HUES48 (cell line): ENCODE measurements around the gene SLC47A2.

ENCODE experiments used
- H3K27ac ChIP-seq: one replicate; pipeline ENCODE4 v1.7.0; 2013; ENCODE audit warnings: low read depth, low read length, inconsistent platforms
- H3K27me3 ChIP-seq: 2 replicates; pipeline ENCODE4 v1.6.1; 2013; ENCODE audit warnings: mild to moderate bottlenecking, low read length; ENCODE audit not compliant: control insufficient read depth, insufficient read depth
- H3K36me3 ChIP-seq: 2 replicates; pipeline ENCODE4 v1.6.1; 2013; ENCODE audit warnings: low read length; ENCODE audit not compliant: control insufficient read depth, insufficient read depth
- H3K4me1 ChIP-seq: 2 replicates; pipeline ENCODE4 v1.6.1; 2013; ENCODE audit warnings: mild to moderate bottlenecking, low read length; ENCODE audit not compliant: control insufficient read depth, insufficient read depth
- H3K4me3 ChIP-seq: 2 replicates; pipeline ENCODE4 v1.5.1; 2013; ENCODE audit warnings: mild to moderate bottlenecking, low read depth, low read length
- H3K9ac ChIP-seq: 2 replicates; pipeline ENCODE4 v1.6.1; 2013; ENCODE audit warnings: mild to moderate bottlenecking, low read depth, low read length, moderate library complexity
- H3K9me3 ChIP-seq: 2 replicates; pipeline ENCODE4 v1.6.1; 2013; ENCODE audit warnings: low read length; ENCODE audit not compliant: control insufficient read depth, insufficient read depth

SLC47A2 gene

DNA sequence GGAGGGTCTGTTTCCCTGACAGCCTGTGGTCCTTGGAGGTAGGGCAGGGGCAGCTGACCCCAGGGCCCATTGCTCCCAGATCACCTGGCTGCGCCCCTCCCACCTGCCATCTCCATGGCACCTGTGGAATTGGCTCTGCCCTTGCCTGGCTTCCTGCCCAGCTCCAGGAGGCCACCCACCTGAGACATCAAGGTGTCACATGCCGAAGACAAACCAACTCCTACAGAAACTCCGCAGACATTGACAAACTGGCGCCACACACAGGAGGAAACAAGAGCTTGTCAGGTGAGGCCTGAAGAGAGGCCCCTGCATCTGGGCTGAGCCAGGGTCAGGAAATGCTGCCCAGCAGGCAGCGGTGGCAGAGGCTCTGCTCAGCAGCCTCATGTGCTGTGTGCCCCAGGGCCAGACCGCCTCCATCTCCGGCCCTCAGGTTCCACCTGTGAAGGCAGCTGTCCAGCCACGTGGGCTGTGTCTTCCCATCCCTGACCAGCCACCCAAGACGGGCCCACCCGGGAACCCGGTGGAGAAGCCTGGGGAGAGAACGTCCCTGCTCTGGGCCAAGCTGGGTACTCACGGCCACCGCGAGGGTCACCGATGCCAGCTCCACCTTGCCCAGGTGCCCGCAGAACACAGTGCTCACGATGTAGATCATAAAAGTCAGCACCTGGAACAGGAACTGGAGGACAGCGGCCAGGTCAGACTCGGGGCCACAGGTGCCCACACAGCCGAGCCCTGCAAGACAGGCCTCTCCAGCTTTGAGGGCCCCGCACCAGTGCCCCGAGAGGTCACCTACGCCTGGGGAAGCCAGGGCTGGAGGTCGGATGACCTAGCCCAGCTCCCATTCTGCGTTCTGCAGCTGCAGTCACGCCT, 1.6 kb downstream of the SLC47A2 start:
- no peaks in the 10 kb centered on the region for H3K9me3 ChIP-seq
- H3K9ac ChIP-seq: no peak overlapping the region
- no peaks in the 10 kb centered on the region for H3K27me3 ChIP-seq
- H3K27ac ChIP-seq: no peak overlapping the region
- no peaks in the 10 kb centered on the region for H3K4me1 ChIP-seq
- H3K4me3 ChIP-seq: no peak overlapping the region
- H3K36me3 ChIP-seq: no peaks in the 10 kb centered on the region

DNA sequence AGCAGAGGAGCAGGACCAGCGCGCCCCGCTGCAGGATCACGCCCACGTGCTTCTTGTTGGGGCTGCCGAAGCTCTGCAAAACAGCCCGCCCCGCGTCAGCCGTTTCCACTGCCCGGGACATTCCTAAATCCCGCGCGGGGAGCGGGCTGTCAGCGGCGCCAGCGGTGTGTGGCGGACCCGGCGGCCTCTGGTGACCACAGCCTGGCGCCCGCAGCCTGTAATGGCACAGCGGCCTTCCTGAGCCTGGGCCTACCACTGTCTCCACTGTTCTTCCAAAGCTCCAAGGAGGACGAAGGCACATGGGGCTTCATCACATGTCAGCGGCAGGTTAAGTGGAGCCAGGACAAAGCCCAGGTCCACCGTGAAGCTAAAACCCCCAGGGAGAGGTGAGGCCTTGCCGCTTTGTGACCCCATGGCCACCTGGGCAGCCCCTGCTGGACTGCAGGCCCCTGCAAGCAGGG, 2.5 kb downstream of the SLC47A2 start:
- Histone ChIP-seq H3K27me3 (no peaks in the 10 kb centered on the region), H3K36me3 (no peaks in the 10 kb centered on the region), H3K4me3 (no peak overlapping the region), H3K27ac (no peak overlapping the region), H3K4me1 (no peaks in the 10 kb centered on the region), H3K9me3 (no peaks in the 10 kb centered on the region), H3K9ac (no peak overlapping the region)

DNA sequence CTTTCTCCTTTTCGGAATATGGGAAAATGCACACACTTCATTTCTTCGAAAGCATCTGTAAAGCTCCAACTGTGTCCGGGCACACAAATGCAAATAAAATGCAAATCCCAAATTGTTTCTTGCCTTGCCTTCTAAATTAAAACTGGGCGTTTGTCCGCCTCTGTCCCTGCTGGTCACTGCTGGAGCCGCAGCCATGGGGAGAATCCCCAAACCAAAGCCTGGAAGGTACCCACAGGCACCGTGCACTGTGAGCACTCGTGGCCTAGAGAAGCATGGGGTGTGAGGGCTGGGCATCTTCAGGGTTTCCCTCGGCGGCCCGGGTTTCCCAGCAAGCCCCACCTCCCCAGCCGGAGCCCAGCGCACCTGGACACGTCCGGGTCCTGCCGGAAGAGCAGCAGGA, 2.9 kb downstream of the SLC47A2 start:
- Histone ChIP-seq H3K9me3 (no peaks in the 10 kb centered on the region), H3K9ac (no peak overlapping the region), H3K4me3 (no peak overlapping the region), H3K27me3 (no peaks in the 10 kb centered on the region), H3K4me1 (no peaks in the 10 kb centered on the region), H3K36me3 (no peaks in the 10 kb centered on the region), H3K27ac (no peak overlapping the region)

DNA sequence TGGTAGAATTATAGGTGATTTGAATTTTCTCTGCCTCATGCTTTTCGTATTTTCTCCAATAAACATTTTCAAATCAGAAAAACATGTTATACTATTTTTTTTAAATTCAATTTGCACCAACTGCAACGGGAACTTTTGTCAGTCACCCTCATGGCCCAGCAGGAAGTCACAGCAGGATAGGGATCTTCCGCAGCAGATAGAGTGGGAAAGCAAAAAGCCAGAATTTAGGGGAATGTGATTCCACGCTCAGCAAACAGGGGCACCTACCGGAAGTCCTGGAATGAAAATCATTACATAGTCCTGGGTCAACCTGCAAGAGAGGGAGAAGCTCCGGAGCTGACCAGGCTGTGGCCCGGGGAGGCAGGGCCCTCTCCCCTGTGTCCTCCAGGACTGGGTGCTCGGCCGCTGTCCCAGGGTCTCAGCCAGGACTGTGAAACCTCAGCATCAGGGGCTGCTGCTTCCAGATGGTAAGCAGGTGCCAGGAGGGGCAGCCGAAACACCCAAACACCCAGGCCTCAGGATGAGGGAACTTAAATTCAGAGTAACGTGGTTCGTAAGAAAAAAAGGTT, 3.9 kb downstream of the SLC47A2 start:
- no peak overlapping the region for H3K27ac ChIP-seq
- H3K9ac ChIP-seq: no peak overlapping the region
- H3K27me3 ChIP-seq: no peaks in the 10 kb centered on the region
- no peaks in the 10 kb centered on the region for H3K36me3 ChIP-seq
- H3K4me1 ChIP-seq: no peaks in the 10 kb centered on the region
- H3K4me3 ChIP-seq: no peak overlapping the region
- no peaks in the 10 kb centered on the region for H3K9me3 ChIP-seq

DNA sequence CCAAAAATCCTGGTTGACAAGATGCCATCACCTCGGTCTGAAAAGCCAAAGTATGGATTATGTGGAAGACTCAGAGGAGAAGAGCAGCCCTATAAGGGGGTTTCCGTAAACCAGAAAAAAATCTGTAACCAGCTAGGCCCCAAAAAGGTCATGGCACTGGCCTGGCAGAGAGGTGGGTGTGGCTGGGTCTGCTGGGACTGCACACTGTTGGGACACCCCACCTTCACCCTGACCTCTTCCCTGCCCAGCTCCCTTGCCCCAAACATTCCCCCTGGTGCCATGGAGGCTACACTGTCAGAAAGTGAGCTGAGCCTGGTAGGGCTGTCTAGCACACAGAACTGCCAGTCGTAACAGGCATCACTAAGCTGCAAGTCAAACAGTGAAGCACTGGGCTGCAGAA, 6.5 kb downstream of the SLC47A2 start:
- H3K4me3 ChIP-seq: no peak overlapping the region
- no peak overlapping the region for H3K27ac ChIP-seq
- H3K4me1 ChIP-seq: peaks cover 16% of the 10 kb centered on the region
- H3K27me3 ChIP-seq: no peaks in the 10 kb centered on the region
- H3K36me3 ChIP-seq: no peaks in the 10 kb centered on the region
- H3K9ac ChIP-seq: no peak overlapping the region
- no peaks in the 10 kb centered on the region for H3K9me3 ChIP-seq

DNA sequence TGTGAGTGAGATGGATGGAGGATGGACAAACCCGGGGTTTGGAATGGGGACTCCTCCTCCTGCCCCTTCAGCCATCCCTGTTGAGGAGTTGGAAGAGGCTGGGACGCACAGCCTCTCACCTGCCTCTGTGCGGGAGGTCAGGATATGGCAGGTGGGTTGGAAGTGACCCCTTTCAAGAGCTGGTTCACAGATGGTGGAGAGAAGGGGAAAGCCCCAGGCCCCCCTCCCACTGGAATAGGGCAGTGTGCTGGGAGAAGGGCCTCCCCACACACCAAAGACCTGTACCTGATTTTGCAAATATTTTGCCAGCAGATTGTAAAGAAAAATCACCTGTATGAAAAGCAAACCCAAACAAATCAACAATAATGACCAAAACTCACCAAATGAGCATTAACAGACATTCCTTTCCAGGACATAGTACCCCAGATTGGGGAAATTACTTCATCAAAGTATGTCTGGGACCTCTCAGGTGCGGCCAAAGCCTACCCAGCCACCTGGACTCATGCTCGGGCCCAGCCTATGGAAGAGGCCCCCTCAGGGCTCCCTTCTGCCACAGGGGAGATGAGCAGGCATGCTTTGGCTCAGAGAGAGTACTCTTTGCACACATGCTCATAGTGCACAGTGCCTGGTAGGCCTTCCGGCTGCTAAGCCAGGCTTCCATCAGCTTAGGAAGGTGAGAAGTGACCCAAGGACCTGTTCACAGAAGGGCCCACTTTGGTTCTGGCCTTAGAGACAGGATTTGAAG, 7.8 kb downstream of the SLC47A2 start:
- Histone ChIP-seq H3K27me3 (no peaks in the 10 kb centered on the region), H3K9me3 (no peaks in the 10 kb centered on the region), H3K27ac (no peak overlapping the region), H3K4me3 (no peak overlapping the region), H3K9ac (no peak overlapping the region), H3K4me1 (peaks cover 21% of the 10 kb centered on the region), H3K36me3 (no peaks in the 10 kb centered on the region)

DNA sequence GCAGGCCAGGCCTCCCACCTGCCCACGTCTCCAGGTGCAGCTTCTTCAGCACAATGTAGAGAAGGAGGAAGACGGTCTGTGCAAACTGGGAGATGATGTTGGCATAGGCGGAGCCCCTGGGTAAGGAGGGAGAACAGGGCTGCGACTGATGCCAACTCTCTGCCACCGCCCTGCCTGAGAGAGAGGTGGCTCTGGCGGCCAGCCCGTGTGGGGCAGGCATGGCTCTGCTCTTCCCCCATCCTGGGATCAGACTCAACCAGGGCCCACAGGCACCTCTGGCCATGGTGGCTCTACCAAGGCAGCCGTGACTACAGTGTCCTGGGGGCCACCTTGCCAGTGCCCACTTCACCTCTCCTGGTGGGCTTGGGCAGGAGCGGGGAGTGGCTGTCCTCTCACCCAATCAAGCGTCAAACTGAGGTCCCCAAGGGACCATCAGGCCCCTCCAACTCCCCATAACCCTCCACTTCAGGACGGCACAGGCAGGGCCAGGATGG, 8.6 kb downstream of the SLC47A2 start:
- Histone ChIP-seq H3K4me3 (no peak overlapping the region), H3K9ac (no peak overlapping the region), H3K27ac (no peak overlapping the region), H3K9me3 (no peaks in the 10 kb centered on the region), H3K4me1 (peaks cover 21% of the 10 kb centered on the region), H3K27me3 (no peaks in the 10 kb centered on the region), H3K36me3 (no peaks in the 10 kb centered on the region)

DNA sequence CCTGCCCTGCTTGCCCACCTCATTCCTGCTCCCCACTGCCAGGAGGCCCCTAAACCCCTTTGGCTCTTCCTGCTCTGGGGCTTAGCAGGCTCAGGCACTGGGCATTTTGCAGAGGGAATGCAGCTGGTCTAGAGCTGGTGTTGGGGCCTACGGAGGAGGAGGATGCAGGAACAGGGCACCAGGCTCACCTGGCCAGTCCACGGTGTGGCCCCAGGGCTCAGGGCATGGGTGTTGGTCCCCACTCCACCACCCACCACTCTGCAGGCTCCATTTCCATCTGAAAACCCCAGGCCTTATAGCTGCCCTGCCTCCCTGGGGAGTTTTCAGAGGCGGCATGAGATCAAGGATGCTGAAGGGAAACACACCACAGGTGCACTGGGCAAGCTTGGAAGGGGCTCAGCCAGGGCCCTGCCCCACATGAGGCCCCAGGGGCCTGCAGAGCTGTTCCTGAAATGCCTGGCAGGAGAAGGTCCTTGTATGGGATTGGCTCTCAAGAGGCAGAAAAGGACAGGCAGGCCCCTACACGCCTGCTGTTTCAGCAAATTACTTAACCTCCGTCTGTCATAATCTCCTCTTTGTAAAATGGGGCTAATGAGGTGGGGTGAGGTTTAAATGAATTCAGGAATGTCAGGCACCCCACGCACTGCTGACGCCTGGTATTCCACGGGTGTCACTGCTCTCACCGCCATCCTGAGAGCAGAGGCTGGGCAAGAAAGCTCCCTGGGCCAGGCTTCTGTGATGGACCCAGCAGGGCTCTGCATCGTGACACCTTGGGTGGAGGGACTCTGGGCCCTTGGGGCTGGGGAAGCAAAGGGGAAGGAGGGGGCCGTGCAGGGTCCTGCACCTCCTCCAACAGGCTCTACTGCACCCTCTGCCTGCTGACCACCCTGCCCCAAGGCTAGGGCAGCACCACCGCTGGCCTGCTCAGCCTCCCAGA, 9.3 kb downstream of the SLC47A2 start:
- Histone ChIP-seq H3K4me3 (no peak overlapping the region), H3K27ac (no peak overlapping the region), H3K9ac (no peak overlapping the region), H3K4me1 (peaks cover 21% of the 10 kb centered on the region), H3K9me3 (no peaks in the 10 kb centered on the region), H3K27me3 (no peaks in the 10 kb centered on the region), H3K36me3 (no peaks in the 10 kb centered on the region)

DNA sequence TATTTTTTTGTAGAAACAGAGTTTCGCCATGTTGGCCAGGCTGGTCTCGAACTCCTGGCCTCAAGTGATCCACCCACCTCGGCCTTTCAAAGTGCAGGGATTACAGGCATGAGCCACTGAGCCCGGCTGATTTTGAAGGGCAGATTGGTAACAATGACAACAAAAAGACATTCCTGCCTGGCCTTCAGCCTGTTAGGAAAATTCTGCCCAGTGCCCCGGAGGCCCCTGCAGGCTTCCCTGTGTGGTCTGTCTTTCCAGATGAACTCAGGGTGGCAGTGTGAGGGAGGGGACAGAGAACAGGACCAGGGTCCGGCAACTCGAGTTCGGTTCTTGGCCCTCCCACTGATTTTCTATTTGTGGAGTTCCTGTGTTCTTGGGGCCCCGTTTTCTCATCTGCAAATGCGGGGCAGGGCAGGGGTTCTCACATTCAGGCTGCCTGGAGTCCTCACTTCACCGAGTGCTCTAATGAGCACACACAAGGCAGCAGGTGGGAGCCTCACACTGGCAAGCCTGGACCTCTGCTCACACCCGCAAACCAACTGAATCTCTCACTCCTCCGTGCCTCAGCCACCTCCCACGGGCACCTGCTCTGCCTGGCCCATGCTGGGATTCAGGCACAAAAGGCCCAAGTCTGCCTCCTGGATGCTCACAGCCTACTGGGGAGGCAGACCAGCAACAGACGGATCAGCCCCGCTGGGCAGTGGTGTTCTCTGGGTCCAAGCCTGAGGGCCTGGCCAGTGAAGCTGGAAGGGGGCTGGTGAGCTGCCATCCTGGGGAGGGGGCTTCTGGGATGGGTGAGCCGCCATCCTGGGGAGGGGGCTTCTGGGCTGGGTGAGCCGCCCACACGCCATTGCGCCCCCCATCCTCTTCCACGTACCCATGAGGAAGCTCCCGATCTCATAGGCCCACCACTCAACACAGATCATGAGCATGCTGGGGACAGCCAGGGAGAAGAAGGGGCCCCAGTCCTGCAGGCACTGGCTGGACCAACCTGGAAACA, 10.3 kb downstream of the SLC47A2 start:
- no peak overlapping the region for H3K4me3 ChIP-seq
- H3K27me3 ChIP-seq: no peaks in the 10 kb centered on the region
- H3K4me1 ChIP-seq: peaks cover 21% of the 10 kb centered on the region
- H3K9ac ChIP-seq: no peak overlapping the region
- H3K36me3 ChIP-seq: no peaks in the 10 kb centered on the region
- H3K27ac ChIP-seq: peak overlapping the region; percentile 47
- no peaks in the 10 kb centered on the region for H3K9me3 ChIP-seq
